Activated T-cell treated with anti-CD3 and anti-CD28 coated beads for 24 hours (primary cell): ENCODE measurements around the gene UBALD1.

Experiments used
- DNase-seq: peaks from one replicate; pipeline ENCODE4 v3.0.0-alpha.2; 2020; ENCODE audit warnings: low read depth

UBALD1 gene

DNA sequence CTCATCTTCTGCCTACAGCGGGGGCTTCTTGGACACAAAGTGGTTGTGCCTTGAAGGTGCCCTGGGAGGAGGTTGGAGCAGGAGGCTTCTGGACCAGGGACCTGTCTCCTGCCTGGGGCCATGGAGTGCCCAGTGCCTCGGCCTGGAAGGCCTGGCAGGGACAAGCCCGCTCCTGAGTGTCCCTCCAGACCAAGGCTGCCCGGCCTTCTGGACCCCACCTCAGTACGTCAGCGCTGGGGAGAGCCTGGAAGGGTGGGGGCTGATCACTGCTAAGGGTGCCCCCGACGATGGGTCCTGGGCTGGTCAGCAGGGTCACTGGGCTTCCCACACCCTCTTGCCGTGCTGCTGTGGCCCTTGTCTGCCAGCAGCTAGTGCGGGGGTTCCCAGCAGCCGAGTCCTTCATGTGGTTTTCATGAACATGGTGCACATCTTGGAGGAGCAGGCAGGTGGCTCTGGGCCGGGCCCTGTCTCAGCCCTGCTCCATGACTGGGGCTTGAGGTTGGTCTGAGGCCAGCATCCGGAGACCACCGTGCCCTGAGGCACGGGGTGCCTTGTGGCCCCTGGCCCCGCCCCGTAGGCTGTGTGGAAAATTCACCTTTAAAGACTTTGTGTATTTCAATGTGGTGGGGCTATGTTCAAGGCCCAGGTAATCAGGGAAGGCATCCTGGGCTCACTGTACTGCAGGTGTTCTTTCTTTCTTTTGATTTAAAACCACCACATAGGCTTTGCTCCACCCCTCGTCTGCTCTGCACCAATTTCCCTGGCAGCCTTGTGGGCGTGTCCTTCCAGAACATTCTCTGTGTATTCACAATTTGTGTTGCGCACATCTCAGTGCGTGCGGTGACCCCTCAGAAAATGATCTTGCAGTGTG, 32.3 kb upstream of the UBALD1 start:
- DNase-seq: no peak

GRCh38 chr16:4641895-4642294, 27.2 kb upstream of the UBALD1 start:
- no peak for DNase-seq

GRCh38 chr16:4641306-4641687, 26.6 kb upstream of the UBALD1 start:
- DNase-seq: no peak

DNA sequence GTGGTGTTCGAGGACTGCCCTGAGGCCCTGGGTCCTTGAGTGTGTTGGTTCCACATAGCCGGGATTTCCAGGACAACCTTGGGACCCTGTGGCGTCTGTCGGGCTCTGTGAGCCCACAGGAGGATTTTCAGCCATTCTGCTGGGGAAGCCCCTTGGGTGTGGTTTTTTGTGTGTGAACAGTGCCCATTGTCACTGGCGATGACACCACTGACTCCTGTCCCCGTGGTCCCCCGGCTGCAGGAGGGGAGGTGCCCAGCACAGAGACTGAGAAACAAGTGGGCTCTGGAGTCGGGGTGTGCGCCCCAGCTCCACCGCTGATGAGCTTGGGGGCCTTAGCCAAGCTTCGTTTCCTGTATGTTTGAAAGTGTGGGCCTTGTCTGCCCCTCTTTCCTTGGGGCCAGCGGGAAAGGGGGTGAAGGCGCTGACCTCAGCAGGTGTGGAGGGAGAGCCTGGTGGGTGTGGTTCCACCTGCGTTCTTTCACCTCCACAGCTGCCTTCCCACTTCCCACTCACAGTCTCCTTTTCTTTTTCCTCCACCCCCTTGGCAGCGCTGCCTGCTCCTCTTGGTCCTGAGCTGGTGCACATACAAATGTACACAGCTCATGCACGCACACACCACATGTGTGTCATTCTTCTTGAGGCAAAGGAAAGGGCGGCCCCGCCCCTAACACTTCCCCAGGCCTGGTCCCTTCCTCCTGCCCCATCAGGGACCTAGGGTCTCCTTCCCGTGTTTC, 26.1 kb upstream of the UBALD1 start:
- no peak for DNase-seq

DNA sequence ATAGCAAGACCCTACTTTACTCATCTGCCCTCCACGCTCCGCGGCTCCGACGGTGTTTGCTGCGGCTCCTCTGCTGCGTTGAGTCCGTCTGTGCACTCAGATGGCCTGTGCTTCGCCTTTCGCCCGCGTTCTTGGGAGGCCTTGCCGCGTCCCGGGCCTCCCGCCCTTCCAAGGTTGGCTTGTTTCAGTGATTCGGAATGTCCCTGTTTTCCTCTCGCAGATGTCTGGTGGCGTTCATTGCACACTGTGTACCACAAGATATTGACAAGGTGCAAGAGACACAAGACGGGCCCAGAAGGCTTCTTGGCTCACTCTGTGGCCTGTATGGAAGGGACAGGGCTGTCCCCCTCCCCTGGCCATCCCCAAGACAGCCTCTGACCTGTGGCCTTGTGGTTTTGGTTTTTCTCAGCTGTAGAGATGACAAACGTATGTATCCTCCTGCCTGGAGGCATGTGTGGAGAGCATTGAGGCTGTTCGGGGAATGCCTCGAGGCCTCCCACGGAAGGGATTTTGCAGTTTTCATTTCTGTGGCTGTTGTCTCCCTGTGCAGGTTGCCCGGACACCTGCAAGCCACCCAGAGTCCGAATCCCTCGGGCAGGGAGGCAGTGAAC, 25.3 kb upstream of the UBALD1 start:
- no peak for DNase-seq

DNA sequence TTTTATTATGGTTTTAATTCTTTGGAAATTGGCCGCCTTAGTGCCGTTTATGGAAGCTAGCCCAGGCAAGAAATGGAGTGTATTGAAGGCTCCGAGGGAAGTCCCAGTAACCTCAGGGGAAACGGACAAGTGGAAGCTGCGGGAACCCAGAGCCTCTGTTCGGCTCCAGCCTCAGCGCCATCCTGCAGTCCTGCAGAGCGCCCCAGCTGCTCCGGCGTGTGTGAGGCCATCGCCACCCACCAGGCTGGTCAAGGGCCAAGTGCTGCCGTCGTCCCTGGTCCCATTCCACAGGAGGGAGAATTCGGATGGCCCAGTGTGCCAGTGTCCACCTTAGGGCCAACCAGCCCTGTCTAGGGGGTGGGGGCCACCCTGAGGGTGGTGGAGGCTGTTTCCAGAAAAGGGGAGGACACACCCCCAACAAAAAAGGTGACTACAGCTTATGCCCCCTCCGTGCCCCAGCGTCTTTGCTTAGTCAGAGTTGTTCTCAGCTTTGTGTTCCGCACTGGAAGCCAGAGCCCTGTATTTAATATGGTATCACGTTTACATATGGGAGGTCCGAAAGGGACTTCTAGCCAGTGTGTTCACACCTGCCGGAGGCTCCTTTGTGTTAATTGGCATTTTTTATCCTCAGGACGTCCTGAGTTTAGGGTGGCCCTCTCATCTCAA, 22.9 kb upstream of the UBALD1 start:
- no peak for DNase-seq

GRCh38 chr16:4636196-4636595, 21.5 kb upstream of the UBALD1 start:
- DNase-seq: no peak

DNA sequence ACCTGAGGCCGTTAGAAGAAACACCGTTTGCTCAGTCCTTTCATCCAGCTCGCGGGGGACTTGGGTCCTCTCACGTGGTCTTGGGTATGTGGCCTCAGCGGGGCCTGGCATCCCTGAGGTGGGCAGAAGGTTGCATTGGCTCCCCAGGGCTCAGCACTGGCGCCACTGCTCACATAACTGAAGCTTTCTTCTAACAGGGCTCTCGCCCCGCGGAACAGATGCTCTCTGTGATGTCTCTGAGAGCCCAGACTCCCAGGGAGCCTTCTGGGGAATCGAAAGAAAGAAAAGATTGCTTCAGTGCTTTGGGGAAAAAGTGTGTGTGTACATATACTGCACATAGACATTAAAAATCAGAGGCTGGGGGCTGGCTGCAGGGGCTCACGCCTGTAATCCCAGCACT, 20.1 kb upstream of the UBALD1 start:
- DNase-seq: no peak

GRCh38 chr16:4633910-4634635, 19.4 kb upstream of the UBALD1 start:
- no peak for DNase-seq

GRCh38 chr16:4631444-4631843, 16.8 kb upstream of the UBALD1 start:
- DNase-seq: no peak

DNA sequence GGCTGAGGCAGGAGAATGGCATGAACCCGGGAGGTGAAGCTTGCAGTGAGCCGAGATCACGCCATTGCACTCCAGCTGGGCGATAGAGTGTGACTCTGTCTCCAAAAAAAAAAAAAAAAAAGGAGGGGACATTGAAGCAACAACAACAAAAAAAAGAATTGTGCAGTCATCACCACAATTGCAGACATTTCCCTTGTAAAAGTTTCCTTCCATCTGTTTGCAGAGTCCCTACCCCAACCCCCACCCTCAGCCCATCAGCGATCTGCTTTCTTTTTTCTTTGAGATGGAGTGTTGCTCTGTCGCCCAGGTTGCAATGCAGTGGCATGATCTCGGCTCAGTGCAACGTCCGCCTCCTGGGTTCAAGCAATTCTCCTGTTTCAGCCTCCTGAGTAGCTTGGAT, 13.6 kb upstream of the UBALD1 start:
- no peak for DNase-seq

GRCh38 chr16:4626396-4626795, 11.7 kb upstream of the UBALD1 start:
- DNase-seq: no peak

GRCh38 chr16:4625560-4626159, 11.0 kb upstream of the UBALD1 start:
- DNase-seq: no peak

DNA sequence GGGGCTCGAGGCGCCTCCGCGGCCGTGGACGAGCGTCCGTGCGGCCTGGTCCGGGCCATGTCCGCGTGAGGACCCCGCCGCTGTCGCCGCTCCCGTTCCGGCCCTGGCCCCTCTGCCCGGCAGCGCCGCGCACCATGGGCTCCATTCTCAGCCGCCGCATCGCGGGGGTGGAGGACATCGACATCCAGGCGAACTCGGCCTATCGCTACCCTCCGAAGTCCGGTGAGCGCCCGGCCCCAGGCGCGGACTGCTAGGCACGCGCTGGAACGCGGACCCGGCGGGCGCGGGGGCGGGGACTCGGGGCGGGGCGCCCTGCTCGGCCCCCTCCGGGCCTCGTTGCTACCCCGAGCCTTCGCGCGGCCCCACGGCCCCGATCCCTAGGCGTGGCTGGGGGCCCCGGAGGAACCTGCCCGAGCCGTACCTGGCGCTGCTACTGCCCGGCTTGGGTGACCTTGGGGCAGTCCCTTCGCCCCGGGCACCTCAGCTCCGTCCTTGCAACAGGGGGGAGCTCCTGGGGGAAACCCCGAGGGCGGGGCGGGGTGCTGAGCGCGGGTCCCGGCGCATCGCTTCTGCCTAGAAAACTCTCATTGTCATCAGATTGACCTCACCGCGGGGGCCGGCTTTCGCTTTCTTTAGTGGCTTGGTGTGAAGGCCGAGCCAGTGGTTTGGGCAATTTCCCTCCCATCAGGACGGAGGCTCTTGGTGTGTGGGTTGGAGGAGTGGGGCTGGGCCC, 10.3 kb upstream of the UBALD1 start:
- DNase-seq: peak; percentile 63

DNA sequence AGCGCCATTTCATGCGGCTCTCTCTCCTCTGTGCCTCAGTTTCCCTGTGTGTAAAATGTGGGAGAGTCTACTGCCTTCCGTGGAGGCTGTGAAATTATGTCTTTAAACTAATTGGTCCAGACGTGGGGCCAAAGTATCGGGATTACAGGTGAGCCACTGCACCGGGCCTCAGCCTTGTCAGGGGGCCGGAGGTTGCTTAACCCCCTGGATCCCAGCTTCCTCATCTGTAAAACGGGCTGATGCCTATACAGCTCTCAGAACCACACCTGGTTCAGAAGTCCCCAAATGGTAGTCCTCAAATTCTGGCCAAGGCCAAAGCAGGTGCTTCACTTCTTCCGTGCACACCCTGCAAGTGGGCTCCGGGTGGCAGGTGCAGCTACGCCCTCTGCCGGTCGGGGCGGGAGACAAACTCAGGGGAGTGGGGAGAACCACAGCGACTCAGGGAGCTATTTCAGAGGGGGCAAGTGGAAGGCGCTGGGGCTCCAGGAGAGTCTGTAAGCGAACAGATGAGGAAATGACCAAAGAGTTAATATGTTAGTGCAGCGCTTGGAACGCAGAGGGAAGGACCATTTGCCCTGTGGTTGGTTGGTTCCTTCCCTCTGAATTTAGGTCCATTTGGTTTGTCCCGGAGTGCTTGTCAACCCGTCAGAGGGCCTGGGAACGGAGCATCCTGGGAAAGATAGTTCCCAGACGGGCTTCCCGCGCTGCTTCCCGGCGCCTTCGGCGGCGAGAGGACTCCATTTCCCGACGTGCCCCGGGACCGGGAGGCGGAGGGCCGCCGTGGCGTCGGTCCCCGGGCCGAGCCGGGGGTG, 9.5 kb upstream of the UBALD1 start, which contains the start of gene MGRN1:
Gene MGRN1 (plus strand): TSS at position 812 of the 812 bp plus-strand sequence. CDS start 135 bp downstream, outside the sequence.
- DNase-seq: peak; percentile 90

DNA sequence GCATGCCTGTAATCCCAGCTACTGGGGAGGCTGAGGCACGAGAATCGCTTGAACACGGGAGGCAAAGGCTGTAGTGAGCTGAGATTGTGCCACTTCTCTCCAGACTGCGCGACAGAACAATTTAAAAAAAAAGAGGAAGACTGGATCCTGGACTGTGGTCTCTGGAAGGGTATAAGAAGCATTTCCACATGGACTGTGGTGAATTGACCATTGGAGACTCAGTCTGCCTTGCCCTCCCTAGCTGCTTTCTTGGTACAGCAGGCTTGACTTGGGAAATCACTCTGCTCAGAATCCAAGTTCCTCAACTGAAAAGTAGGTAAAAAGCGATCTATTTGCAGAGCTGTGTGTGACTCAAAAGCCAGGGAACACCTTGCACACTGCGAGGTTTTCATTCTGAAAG, 8.9 kb upstream of the UBALD1 start:
- no peak for DNase-seq

GRCh38 chr16:4618645-4619418, 4.1 kb upstream of the UBALD1 start:
- no peak for DNase-seq

GRCh38 chr16:4617880-4618279, 3.2 kb upstream of the UBALD1 start:
- DNase-seq: no peak
